ENCODE results near the gene PPFIBP1.

PPFIBP1 gene

DNA sequence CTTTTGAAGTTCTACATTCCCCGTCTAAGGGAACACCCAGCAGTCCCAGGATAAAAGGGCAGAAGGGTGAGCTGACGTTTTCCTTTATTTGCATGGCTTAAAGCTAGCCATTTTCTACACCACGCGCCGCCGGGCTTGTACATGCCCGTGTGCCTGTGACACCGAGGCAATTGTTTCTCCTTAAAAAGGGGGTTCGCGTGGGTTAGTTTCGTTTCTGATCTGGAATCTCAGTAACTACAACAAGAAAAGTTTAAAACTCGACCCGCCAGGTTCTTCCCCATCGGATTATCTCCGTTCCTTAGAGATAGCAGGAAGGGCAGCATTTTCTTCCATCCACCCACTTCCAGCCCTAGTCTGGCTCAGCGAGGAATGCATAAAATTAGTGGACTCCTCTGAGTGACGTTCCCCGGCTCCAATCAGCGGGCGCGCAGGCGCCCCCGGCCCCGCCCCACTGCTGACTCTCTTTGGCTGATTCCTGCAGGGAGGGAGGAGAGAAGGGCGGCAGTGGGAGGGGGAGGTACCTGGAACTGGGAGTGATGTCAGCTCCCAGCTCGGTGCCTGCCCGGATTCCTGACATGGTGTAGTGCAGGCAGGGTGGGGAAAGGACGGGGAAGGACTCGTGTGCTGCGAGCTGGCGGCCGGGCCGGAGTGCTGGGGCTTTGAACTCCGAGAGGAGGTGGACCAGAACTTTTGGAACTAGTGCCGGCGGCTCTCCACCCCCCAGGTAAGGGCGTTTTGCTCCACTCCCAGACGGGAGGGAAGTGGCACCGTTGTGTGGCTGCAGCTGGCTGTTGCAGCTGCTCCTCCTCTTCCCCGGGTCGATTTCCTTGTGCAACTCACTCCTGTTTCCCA is at the start of gene PPFIBP1:
TSS of gene PPFIBP1 (plus strand) at position 565 of the 852 bp plus-strand sequence. CDS start 109,191 bp downstream, outside the sequence.
- DNase-seq, result peak; percentile 96

GRCh38 chr12:27474344-27474743 is 49.7 kb upstream of the PPFIBP1 start:
- DNase-seq, result no peak

DNA sequence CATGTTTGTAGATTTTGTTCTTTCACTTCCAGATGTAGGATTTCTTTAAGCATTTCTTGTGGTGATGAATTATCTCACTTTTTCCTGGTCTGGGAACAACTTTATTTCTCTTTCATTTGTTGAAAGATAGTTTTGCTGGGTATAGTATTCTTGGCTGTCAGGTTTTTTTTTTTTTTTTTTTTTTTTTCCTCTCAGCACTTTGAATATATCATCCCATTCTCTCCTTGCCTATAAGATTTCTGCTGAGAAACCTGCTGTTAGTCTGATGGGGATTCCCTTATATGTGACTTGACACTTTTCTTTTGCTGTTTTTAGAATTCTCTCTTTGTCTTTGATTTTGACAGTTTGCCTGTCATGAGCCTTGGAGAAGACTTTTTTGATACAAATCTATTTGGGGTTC is 47.0 kb upstream of the PPFIBP1 start:
- DNase-seq, result no peak

DNA sequence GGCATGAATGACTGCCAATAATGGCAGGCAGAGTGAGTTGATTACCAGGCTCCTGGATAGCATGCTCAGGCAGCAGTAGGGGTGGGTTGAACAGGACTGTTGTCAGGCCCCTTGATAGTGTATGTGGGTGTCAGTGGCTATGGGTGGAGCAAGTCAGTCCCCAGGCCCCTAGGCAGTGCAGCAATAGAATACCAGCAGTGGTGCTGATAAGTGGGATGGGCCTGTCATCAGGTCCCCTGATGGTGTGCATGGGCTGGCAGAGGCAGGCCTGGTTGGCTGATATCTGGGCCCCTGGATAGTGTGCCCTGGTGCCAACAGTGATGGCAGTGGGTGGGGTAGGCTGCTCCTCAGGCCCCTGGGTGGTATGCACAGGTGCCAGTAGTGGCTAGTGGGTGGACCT is 45.1 kb upstream of the PPFIBP1 start:
- no peak for DNase-seq

- DNase-seq, result no peak
Measured at GRCh38 chr12:27480016-27480415, 44.0 kb upstream of the PPFIBP1 start.

- no peak for DNase-seq
Measured at GRCh38 chr12:27486961-27487360, 37.0 kb upstream of the PPFIBP1 start.

DNA sequence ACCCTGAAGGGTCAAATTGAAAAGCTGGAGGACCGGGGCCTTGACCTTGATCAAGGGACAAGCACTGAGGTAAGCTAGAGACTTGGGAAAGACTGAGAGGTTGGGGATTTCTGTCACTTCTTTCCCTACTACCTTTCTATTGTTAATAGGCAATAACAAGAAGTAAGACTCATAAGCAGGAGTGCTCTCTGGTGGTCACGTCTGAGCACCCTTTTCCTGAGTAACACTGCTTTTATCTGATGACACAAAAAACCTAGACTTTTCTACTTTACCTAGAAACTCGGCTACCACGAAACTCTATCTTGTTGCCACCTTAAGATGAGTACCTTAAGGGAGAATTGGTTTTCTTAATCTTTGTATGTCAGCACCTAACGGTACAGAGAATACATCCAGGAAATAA is 35.5 kb upstream of the PPFIBP1 start:
- DNase-seq, result no peak

DNA sequence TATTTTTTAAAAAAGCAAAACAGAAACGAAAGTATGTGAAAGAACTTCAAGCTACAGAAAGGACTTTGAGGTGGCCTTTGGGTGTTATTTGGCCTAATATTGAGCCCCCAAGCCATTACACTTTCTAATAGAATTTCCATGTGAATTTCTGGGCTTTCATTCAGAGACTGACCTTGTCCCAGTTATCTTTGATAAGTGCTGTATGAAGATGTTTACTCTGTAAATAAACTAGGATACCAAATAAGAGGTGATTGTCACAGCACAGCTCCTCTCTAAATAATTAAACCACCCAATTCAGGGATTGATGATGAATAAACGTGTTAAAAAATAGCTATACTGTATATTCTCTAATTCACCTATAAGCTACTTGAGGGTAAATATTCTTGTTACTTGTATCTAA is 32.8 kb upstream of the PPFIBP1 start:
- DNase-seq, result no peak

DNA sequence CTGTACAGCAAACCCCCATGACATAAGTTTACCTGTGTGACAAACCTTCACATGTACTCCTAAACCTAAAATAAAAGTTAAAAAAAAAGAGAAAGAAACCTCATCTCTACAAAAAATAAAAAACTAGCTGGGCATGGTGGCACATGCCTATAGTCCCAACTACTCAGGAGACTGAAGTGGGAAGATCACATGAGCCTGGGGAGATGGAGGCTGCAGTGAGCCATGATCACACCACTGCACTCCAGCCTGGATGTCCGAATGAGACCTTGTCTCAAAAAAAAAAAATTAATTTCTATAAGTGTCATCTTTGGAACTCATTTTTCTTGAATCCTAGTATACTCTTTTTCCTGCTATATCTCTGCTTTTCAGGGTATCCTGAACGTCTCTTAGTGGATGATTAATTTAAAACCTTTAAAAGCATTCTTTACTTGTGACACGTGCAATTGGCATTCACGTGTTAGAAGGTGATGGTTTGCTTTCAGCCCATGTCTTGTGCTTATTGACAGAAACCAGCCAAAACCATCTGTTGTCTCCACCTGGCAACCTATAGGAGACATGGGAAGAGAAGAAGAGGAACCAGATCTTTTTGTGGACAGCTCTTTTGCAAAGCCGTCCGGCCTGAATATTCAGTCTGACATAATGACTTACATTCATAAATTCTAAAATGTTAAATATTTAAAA is 30.6 kb upstream of the PPFIBP1 start:
- DNase-seq, result no peak

GRCh38 chr12:27497446-27497845 is 26.6 kb upstream of the PPFIBP1 start:
- DNase-seq, result no peak

GRCh38 chr12:27498149-27498548 is 25.9 kb upstream of the PPFIBP1 start:
- DNase-seq, result no peak

GRCh38 chr12:27498761-27499160 is 25.2 kb upstream of the PPFIBP1 start:
- no peak for DNase-seq

- DNase-seq, result no peak
Measured at GRCh38 chr12:27499377-27499776, 24.6 kb upstream of the PPFIBP1 start.

DNA sequence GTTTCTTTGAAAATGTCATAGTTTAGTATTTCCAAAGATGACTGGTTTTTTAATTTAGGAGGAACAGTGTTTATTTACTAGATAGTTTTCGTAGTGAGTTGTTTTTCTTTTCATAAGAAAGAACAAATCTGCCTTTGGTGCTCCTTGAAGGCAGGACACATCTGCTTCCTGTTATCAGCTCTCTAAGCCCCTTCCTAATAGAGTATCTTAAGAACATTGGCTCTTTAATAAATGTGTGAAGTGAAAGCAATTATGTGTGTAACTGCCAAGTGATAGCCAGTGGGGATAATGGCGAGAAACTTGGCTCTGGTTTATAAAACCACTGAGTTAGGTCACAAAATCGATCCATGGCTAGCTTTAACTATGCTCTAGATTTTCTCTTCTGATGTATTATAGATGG is 23.5 kb upstream of the PPFIBP1 start:
- no peak for DNase-seq

DNA sequence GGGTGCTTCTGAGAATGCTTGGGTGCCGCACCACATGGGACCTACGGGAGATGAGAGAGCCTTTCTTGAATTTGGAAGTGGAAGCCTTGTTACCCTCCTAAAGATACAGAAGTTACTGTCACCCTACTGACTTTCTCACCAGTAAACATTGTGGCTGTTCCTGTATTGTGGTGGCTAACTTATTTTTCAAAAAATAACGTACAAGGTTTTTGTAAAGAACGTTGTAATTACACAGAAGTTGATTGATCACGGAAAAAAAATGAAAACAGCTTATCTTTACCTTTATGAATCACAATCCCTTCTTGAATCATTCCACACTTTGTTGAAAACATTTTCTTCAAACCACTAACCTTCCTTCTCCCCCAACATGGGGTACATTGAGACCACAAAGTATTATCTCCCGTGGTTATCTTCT is 22.0 kb upstream of the PPFIBP1 start:
- DNase-seq, result no peak

DNA sequence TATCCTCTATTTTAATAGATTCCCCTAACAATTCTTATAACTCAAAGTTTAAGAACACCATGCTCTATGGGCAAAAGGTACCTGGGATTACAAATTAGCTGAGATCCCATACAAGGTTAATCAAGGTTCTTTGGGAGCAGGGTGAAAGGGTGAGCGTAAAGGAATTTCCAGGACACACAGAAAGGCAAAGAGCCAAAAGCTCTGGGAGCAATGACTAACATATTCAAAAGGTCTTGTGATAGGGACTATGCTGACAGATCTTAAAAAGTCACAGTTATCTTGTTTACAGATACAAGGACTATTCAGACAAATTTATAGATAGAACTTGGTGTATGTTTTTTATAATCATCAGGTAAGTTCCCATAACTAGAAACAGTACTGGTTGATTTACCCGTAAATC is 19.5 kb upstream of the PPFIBP1 start:
- DNase-seq, result no peak

DNA sequence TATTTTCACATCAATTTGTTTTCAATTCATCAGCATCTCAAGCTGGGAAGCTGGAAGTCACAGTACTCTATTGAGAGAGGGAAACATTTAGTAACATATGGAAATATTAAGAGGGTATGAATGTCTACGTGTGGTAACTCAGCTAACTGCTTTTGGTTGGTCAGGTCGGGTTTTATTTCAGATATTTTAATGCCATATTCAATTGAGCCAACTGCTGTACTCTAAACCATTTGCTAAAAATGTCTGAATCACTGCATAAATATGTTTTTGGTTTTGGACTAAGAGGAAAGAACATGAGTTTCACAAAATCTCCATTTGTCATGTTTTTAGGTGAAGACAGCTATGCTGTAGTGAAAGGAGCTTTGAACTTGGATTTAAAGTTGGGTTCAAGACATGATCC is 18.9 kb upstream of the PPFIBP1 start:
- DNase-seq, result no peak

- no peak for DNase-seq
Measured at GRCh38 chr12:27505761-27506160, 18.2 kb upstream of the PPFIBP1 start.

DNA sequence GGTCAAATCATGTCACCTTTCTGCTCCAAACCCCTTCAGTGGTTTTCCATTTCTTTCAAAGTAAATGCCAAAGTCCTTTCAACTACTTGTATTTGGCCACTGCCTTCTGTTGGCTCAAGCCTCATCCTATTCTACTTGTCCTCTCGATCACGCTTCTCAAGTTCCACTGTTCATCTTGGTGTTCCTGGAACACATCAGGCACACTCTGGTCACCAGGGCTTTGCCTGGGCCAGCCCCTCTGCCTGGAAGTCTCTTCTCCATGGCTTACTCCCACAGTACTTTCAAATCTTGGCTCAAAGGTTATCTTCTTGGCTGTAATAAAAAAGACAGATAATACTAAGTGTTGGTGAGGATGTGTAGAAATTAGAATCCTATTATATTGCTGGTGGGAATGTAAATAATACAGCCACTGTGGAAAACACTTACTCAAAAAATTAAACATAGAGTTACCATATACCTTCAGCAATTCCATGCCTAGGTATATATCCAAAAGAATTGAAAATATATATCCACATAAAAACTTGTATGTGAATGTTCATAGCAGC is 17.3 kb upstream of the PPFIBP1 start:
- no peak for DNase-seq

DNA sequence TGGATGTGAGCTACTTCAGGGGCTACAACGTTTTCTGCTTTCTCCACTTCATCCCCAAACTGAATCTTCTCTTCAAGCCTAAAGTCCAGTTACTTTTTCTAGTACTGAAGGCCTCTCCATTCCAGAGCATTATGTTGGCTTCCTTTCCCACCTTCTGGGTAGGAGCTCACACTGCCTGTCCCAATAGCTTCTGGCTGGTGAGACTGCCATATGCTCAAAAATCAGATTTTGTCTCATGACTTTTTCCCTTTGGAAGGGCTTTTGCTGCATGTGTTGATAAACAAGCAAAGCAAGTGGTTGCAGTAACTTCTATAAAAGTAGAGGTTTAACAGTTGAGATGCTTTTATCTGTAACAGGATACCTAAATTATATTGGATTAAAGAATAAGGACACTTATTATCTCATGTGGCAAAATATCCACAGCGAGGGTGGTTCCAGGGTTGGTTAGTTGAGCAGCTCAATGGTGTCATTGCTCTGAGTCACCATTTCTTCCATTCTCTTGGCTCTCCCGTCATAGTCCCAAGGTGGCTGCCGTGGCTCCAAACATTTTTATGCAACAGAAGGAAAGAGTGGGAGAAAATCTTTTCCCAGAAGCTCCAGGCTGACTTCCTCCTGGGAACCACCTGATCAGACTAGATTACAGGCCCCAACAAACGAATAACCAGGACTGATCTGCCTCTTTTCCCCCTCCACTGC is 15.1 kb upstream of the PPFIBP1 start:
- no peak for DNase-seq

- no peak for DNase-seq
Measured at GRCh38 chr12:27511031-27511722, 12.8 kb upstream of the PPFIBP1 start.

DNA sequence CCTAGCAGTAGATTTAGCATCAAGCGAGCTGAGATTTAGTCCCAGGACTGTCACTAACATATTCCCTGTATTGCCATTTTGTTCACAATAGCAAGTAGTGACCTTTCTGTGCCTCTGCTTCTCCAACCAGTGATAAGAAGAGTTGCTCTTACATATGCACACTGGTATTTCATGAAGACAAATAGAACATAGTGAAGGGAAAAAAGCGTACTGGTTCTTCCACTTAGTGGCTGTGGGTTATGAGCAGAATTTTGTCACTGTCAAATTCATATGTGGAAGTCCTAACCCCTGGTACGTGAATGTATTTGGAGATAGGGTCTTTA is 12.3 kb upstream of the PPFIBP1 start:
- no peak for DNase-seq

Data from CD4-positive, alpha-beta T cell treated with Interleukin-6 for 4 hours (primary cell).